ENCODE data around the gene PCCA. TPM values are rescaled to one million over a fixed set of nuclear protein-coding genes. Genes with fewer than 3 reads are reported as not detected.

Gene PCCA
- total and polyA plus RNA-seq, 2 donors (not counting 3 experiments of a cell fraction or from before 2014, with no cell fraction given), result 5.7 to 20.2 TPM

- no peak for FAIRE-seq
- POLR2A ChIA-PET, result no interaction called here
Observed at GRCh38 chr13:100537951-100538462, 449.1 kb downstream of the PCCA start.

More at GRCh38 chr13:100537951-100538462, 449.1 kb downstream of the PCCA start:
- no TSS peak for BruUV-seq (replicated peaks)
- Histone ChIP-seq H3K9me3 (replicated peaks; ENCODE audit: control insufficient read depth, insufficient read depth, low read length) (no peaks in the 10 kb centered on the region), H2AFZ (ENCODE audit: low read depth, low read length) (no peak overlapping the region), H3K9me1 (replicated peaks; ENCODE audit: control insufficient read depth, extremely low read depth, insufficient read depth, low read length) (no peaks in the 10 kb centered on the region), H4K20me1 (replicated peaks; ENCODE audit: control insufficient read depth, extremely low read depth, insufficient read depth, low read length) (no peaks in the 10 kb centered on the region), H3K4me3 (replicated peaks in 1 of 3; ENCODE audit: insufficient read depth in 1 of 3, low read depth in 1 of 3, low read length in 3 of 3) (no peak overlapping the region), H3K27ac (ENCODE audit: insufficient read depth, low read depth, low read length) (no peak overlapping the region), H3K79me2 (ENCODE audit: control insufficient read depth, insufficient read depth, low read length) (no peaks in the 10 kb centered on the region), H3K9ac (replicated peaks; ENCODE audit: extremely low read depth, insufficient read depth, low read length) (no peak overlapping the region), H3K4me2 (ENCODE audit: insufficient read depth, low read length) (no peak overlapping the region), H3K27me3 (ENCODE audit: control insufficient read depth in 2 of 2, insufficient read depth in 2 of 2, low read length in 2 of 2) (no peaks in the 10 kb centered on the region), H3K4me1 (ENCODE audit: control insufficient read depth, extremely low read depth, insufficient read depth, low read length) (no peaks in the 10 kb centered on the region), H3K36me3 (ENCODE audit: control insufficient read depth in 2 of 2, extremely low read depth in 1 of 2, insufficient read depth in 2 of 2, low read length in 2 of 2) (no peaks in the 10 kb centered on the region)
- intact Hi-C loops (cut with micrococcal nuclease) (no loop called here), dilution Hi-C loops (cut with MboI; ENCODE audit: extremely low pct_ligation_motif_present, low sequenced_read_pairs) (no loop called here)
- CTCF ChIA-PET, result no interaction called here
- TF ChIP-seq POLR2A (IDR thresholded peaks at IDR 0.05; ENCODE audit: low read depth, low read length) (no peak), JUN (IDR thresholded peaks at IDR 0.05; ENCODE audit: borderline replicate concordance, insufficient read depth, insufficient read length, low read depth) (no peak), POLR2AphosphoS5 (IDR thresholded peaks at IDR 0.05; ENCODE audit: insufficient read depth, low read depth, low read length) (no peak), EZH2 (IDR thresholded peaks at IDR 0.05; ENCODE audit: borderline replicate concordance, low read depth, low read length, severe bottlenecking) (no peak), MAX (IDR thresholded peaks at IDR 0.05; ENCODE audit: insufficient read depth, insufficient read length) (no peak), FOS (IDR thresholded peaks at IDR 0.05; ENCODE audit: borderline replicate concordance, insufficient read depth, low read length) (no peak), GATA2 (IDR thresholded peaks at IDR 0.05; ENCODE audit: insufficient read depth, insufficient read length, low read depth, low read length) (no peak), MYC (IDR thresholded peaks at IDR 0.05; ENCODE audit: low read depth, low read length) (no peak)
- TF ChIP-seq, protein P1, sequence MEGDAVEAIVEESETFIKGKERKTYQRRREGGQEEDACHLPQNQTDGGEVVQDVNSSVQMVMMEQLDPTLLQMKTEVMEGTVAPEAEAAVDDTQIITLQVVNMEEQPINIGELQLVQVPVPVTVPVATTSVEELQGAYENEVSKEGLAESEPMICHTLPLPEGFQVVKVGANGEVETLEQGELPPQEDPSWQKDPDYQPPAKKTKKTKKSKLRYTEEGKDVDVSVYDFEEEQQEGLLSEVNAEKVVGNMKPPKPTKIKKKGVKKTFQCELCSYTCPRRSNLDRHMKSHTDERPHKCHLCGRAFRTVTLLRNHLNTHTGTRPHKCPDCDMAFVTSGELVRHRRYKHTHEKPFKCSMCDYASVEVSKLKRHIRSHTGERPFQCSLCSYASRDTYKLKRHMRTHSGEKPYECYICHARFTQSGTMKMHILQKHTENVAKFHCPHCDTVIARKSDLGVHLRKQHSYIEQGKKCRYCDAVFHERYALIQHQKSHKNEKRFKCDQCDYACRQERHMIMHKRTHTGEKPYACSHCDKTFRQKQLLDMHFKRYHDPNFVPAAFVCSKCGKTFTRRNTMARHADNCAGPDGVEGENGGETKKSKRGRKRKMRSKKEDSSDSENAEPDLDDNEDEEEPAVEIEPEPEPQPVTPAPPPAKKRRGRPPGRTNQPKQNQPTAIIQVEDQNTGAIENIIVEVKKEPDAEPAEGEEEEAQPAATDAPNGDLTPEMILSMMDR (IDR thresholded peaks at IDR 0.05; ENCODE audit: extremely low read depth in 1 of 2, insufficient read depth in 1 of 2, low read depth in 1 of 2, low read length in 2 of 2), result no peak
- no peak for DNase-seq (ENCODE audit: low read depth, low spot score)
